Measurements from ENCODE around the gene OR5AS1.
"Not testable (repeated sequence)": the region's sequence is repeated elsewhere in the genome, so short reads cannot be mapped to it uniquely, and the experiment has no call there.

The OR5AS1 gene

GRCh38 chr11:56027354-56027753, at the start of gene OR5AS1:
Gene OR5AS1, plus strand, starts transcription at chr11:56027654. Its CDS starts 2,765 bp downstream, at chr11:56030419.
- no peak for DNase-seq (ENCODE audit: low spot score)

- no peak for DNase-seq (ENCODE audit: low spot score)
Measured at GRCh38 chr11:55994525-55994924, 32.9 kb upstream of the OR5AS1 start, which contains the start of gene OR5F1. Gene OR5F1, minus strand, starts transcription at chr11:55994625. Its CDS starts 0 bp downstream, at chr11:55994625.

GRCh38 chr11:56010716-56011115, 16.7 kb upstream of the OR5AS1 start:
- DNase-seq (ENCODE audit: low spot score): no peak

GRCh38 chr11:56013805-56014204, 13.6 kb upstream of the OR5AS1 start:
- no peak for DNase-seq (ENCODE audit: low spot score)

- no peak for DNase-seq (ENCODE audit: low spot score)
Measured at GRCh38 chr11:56045538-56045937, 18.1 kb downstream of the OR5AS1 start.

GRCh38 chr11:56048480-56048879, 21.0 kb downstream of the OR5AS1 start:
- DNase-seq (ENCODE audit: low spot score): no peak

GRCh38 chr11:56049487-56049886, 22.0 kb downstream of the OR5AS1 start:
- DNase-seq (ENCODE audit: low spot score): no peak

- not testable (repeated sequence) for DNase-seq (ENCODE audit: low spot score)
Measured at GRCh38 chr11:56056366-56056765, 28.9 kb downstream of the OR5AS1 start.

- DNase-seq (ENCODE audit: low spot score): not testable (repeated sequence)
Measured at GRCh38 chr11:56057661-56058237, 30.3 kb downstream of the OR5AS1 start.

- not testable (repeated sequence) for DNase-seq (ENCODE audit: low spot score)
Measured at GRCh38 chr11:56058260-56058780, 30.9 kb downstream of the OR5AS1 start.

GRCh38 chr11:56066980-56067379, 39.5 kb downstream of the OR5AS1 start:
- DNase-seq (ENCODE audit: low spot score): no peak
